Kidney (tissue), 14 donors: ENCODE data around the gene AMPD1. TPM values are rescaled to one million over a fixed set of nuclear protein-coding genes. Genes with fewer than 3 reads are reported as not detected.

Experiments used
- DNase-seq, 5 donors: peaks; one replicate each; pipeline ENCODE4 v3.0.0-alpha.2; 2013 to 2020
- FAIRE-seq: peaks from 2 replicates; lab custom pipeline; 2012; peaks lifted over from hg19 to GRCh38; lab: Jason Lieb, UNC
- H3K27ac ChIP-seq, 2 donors: one replicate each; pipeline ENCODE4 v1.7.0; 2013; ENCODE audit warnings: low read depth in 2 of 2, low read length in 2 of 2, inconsistent platforms in 1 of 2
- H3K27me3 ChIP-seq: one replicate; pipeline ENCODE4 v1.7.1; 2013; ENCODE audit warnings: low read length, inconsistent platforms; ENCODE audit not compliant: control insufficient read depth, insufficient read depth
- H3K36me3 ChIP-seq, 3 donors: one replicate each; pipeline versions ENCODE4 v1.7.0 to v1.7.1; 2013; ENCODE audit warnings: low read length in 3 of 3, control low read depth in 1 of 3, inconsistent platforms in 1 of 3; ENCODE audit not compliant: insufficient read depth in 3 of 3, control insufficient read depth in 2 of 3
- H3K4me1 ChIP-seq, 3 donors: one replicate each; pipeline versions ENCODE4 v1.7.0 to v1.7.1; 2013; ENCODE audit warnings: low read length in 3 of 3, inconsistent platforms in 1 of 3, low read depth in 1 of 3; ENCODE audit not compliant: control insufficient read depth in 2 of 3, insufficient read depth in 2 of 3
- H3K4me3 ChIP-seq, 3 donors: one replicate each; pipeline versions ENCODE4 v1.7.0 to v1.8.1; 2013; ENCODE audit warnings: low read length in 3 of 3, control low read depth in 1 of 3, inconsistent platforms in 1 of 3
- H3K9ac ChIP-seq, 3 donors: one replicate each; pipeline versions ENCODE4 v1.7.0 to v1.7.1; 2013; ENCODE audit warnings: low read length in 3 of 3, control low read depth in 1 of 3, inconsistent platforms in 1 of 3
- H3K9me3 ChIP-seq, 3 donors: one replicate each; pipeline versions ENCODE4 v1.7.0 to v1.7.1; 2013; ENCODE audit warnings: low read length in 3 of 3, control low read depth in 1 of 3, inconsistent platforms in 1 of 3; ENCODE audit not compliant: control insufficient read depth in 2 of 3, insufficient read depth in 1 of 3
- intact Hi-C: fragments of 100-400 bp; cut with DNase I; formaldehyde crosslinking; loops from one replicate; pipeline ENCODE4 v1.11.1; 2022
- polyA plus RNA-seq: library from polyadenylated mRNA; stranded (reverse); fragments of 350-450 nt; fragmentation: Illumina TruSeq; extraction: RNeasy Lipid Tissue Mini Kit (QIAGEN cat#74804); gene quantifications from one replicate; pipeline ENCODE4 v1.2.3, GENCODE V29; 2014; ENCODE audit warnings: low read depth, low replicate concordance; ENCODE audit not compliant: insufficient read depth
- total RNA-seq: library from RNA; stranded (reverse); fragmentation: NEBNext Ultra II Directional; extraction: Animal tissue kit (Norgen Biotek cat#: 25700); gene quantifications from one replicate; pipeline ENCODE4 v1.2.1, GENCODE V29; 2021
- TF ChIP-seq, protein P1 (sequence below): IDR thresholded peaks from 3 replicates; pipeline ENCODE4 v1.5.1; 2012; ENCODE audit warnings: mild to moderate bottlenecking, moderate library complexity, borderline replicate concordance; ENCODE audit not compliant: insufficient read depth; ENCODE audit errors: extremely low read depth
- donor health status: control.
- donor health status: control.
- donor health status: control.
- donor health status: control.
- donor health status: control.
- donor health status: DM: yes; HTN: yes; CAD: no.
- donor health status: Normal renal cell carcinoma (clear cell type).

Gene AMPD1
- total and polyA plus RNA-seq, 2 donors from 2014 or later: 1.5 TPM; not detected in 1

DNA sequence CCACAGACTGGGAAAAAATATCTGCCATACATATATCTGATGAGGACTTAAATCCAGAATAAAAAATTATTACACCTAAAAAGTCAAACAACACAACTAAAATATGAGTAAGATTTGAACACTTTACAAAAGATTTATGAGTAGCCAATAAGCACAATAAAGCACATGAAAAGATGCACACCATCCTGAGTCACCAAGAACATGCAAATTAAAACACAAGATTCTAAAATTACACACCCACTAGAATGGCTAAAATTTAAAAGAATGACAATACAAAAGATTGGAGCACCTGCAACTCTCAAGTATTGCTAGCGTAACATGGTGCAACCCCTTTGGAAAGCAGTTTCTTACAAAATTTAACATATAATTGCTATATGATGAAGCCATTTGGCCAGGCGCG lies 56.4 kb downstream of the AMPD1 start:
- Histone ChIP-seq H3K9me3 (no peaks in the 10 kb centered on the region), H3K4me1 (no peaks in the 10 kb centered on the region), H3K9ac (no peak overlapping the region), H3K27ac (no peak overlapping the region), H3K36me3 (no peaks in the 10 kb centered on the region), H3K27me3 (no peaks in the 10 kb centered on the region), H3K4me3 (no peak overlapping the region)
- TF ChIP-seq, protein P1, sequence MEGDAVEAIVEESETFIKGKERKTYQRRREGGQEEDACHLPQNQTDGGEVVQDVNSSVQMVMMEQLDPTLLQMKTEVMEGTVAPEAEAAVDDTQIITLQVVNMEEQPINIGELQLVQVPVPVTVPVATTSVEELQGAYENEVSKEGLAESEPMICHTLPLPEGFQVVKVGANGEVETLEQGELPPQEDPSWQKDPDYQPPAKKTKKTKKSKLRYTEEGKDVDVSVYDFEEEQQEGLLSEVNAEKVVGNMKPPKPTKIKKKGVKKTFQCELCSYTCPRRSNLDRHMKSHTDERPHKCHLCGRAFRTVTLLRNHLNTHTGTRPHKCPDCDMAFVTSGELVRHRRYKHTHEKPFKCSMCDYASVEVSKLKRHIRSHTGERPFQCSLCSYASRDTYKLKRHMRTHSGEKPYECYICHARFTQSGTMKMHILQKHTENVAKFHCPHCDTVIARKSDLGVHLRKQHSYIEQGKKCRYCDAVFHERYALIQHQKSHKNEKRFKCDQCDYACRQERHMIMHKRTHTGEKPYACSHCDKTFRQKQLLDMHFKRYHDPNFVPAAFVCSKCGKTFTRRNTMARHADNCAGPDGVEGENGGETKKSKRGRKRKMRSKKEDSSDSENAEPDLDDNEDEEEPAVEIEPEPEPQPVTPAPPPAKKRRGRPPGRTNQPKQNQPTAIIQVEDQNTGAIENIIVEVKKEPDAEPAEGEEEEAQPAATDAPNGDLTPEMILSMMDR: no peak
- DNase-seq: no peak
- intact Hi-C loops: no loop called here
- no peak for FAIRE-seq

DNA sequence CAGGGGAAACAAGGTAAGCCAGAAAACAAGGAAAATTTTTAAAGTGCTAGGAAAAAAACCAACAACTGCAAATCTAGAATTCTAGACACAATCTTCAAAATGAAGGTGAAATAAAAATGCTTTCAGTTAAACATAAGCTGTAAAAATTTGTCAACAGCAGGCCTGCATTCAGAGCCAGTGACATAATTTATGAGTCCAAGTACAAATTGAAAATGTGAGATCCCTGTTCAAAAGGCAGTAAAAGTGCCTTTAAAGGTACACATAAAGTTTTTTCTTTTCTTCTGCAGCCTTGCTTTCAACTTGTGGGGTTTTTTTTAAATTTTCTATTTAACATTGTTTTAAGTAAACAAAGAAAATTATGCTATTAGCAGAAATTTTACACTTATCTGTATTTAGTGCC lies 62.9 kb downstream of the AMPD1 start:
- FAIRE-seq: no peak
- DNase-seq: no peak
- H3K9me3 ChIP-seq: no peaks in the 10 kb centered on the region
- H3K9ac ChIP-seq: no peak overlapping the region
- H3K36me3 ChIP-seq: no peaks in the 10 kb centered on the region
- intact Hi-C loops: no loop called here
- no peak overlapping the region for H3K27ac ChIP-seq
- no peaks in the 10 kb centered on the region for H3K4me1 ChIP-seq
- no peak overlapping the region for H3K4me3 ChIP-seq
- no peaks in the 10 kb centered on the region for H3K27me3 ChIP-seq
- TF ChIP-seq, protein P1: no peak

DNA sequence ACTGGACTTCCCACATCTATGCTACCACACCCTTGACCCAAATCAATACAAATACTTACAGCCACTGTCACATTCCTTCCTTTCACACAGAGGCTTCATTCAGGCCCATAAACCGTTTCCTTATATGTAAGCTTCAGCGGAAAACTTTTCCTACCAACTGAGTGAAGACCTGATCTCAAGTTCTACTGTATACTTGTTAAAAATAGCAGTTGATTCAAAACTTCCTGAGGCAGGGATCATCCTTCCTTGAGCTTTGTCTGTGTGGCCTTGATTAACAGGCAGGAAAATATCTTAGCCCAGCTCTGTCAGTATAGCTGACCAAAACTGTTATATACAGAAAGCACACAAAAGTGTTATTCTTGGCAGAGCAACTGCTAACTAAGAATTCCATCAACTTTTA lies 68.2 kb downstream of the AMPD1 start:
- FAIRE-seq (no peak), DNase-seq (peak in 1 of 5 donors; percentile 31)
- H3K4me1 ChIP-seq: no peaks in the 10 kb centered on the region
- intact Hi-C loops: no loop called here
- no peak overlapping the region for H3K4me3 ChIP-seq
- H3K9me3 ChIP-seq: no peaks in the 10 kb centered on the region
- no peaks in the 10 kb centered on the region for H3K36me3 ChIP-seq
- no peak overlapping the region for H3K27ac ChIP-seq
- no peaks in the 10 kb centered on the region for H3K27me3 ChIP-seq
- H3K9ac ChIP-seq: no peak overlapping the region
- TF ChIP-seq, protein P1: no peak

DNA sequence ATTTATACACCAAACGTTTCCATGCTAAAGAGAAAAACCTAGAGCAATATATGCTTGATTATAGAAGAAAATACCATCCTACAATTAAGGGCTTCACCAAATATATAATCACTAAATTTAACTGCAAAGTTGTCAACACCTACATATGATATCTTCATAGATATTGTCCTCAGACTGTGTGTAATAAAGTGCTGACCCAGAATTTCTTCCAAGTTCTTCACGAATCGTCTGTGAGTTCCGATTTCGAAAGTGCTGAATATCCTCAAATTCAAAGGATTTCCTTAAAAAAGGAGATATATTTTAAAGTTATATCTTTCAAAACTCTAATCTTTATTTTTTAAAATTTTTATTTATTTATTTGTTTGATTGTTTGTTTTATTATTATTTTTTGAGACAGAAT lies 72.0 kb downstream of the AMPD1 start:
- H3K36me3 ChIP-seq: no peaks in the 10 kb centered on the region
- intact Hi-C loops: no loop called here
- no peak overlapping the region for H3K4me3 ChIP-seq
- H3K27me3 ChIP-seq: no peaks in the 10 kb centered on the region
- no peaks in the 10 kb centered on the region for H3K9me3 ChIP-seq
- no peaks in the 10 kb centered on the region for H3K4me1 ChIP-seq
- H3K9ac ChIP-seq: no peak overlapping the region
- no peak for FAIRE-seq
- no peak for DNase-seq
- H3K27ac ChIP-seq: no peak overlapping the region
- TF ChIP-seq, protein P1: no peak
